HepG2 (cell line): ENCODE measurements around the gene SPATA33. TPM values are rescaled to one million over a fixed set of nuclear protein-coding genes. Genes with fewer than 3 reads are reported as not detected.
A peak's percentile ranks its signal among the peaks of the same experiment; 100 is the strongest.

Source experiments
- ATF6 ChIP-seq: sonication (generic); formaldehyde crosslinking; conservative IDR thresholded peaks from 2 replicates; pipeline ENCODE4 v1.4.0; 2020; ENCODE audit warnings: missing genetic modification reagents
- ELF3 ChIP-seq: IDR thresholded peaks from 2 replicates; pipeline ENCODE4 v1.6.1; 2016; ENCODE audit warnings: missing genetic modification reagents, missing compliant biosample characterization
- NR2C2 ChIP-seq: sonication (generic); formaldehyde crosslinking; IDR thresholded peaks from 2 replicates; pipeline ENCODE4 v1.4.0; 2020; ENCODE audit warnings: missing genetic modification reagents, mild to moderate bottlenecking, moderate library complexity, borderline replicate concordance
- SNAI1 ChIP-seq: sonication (generic); formaldehyde crosslinking; IDR thresholded peaks from 2 replicates; pipeline ENCODE4 v1.5.0; 2020; ENCODE audit warnings: mild to moderate bottlenecking, missing genetic modification reagents, borderline replicate concordance
- TARDBP ChIP-seq: sonication (generic); formaldehyde crosslinking; IDR thresholded peaks from 2 replicates; pipeline ENCODE4 v1.8.0; 2022; ENCODE audit warnings: mild to moderate bottlenecking, missing genetic modification reagents
- ZBTB40 ChIP-seq, 2 experiments: fragments of 450-650 bp in 1 of 2; sonication (generic) in 1 of 2; formaldehyde crosslinking in 1 of 2; IDR thresholded peaks; 2 replicates each; pipeline versions ENCODE4 v1.6.1 to v1.8.0; 2016 to 2022; ENCODE audit warnings: antibody characterized with exemption in 1 of 2, mild to moderate bottlenecking in 1 of 2, missing genetic modification reagents in 1 of 2
- ZBTB43 ChIP-seq: sonication (generic); formaldehyde crosslinking; conservative IDR thresholded peaks from 2 replicates; pipeline ENCODE4 v1.4.0; 2020; ENCODE audit warnings: missing genetic modification reagents
- ZFP36L1 ChIP-seq: sonication (generic); formaldehyde crosslinking; IDR thresholded peaks from 2 replicates; pipeline ENCODE4 v1.8.0; 2022; ENCODE audit warnings: mild to moderate bottlenecking, missing genetic modification reagents, moderate library complexity
- ZNF780A ChIP-seq: sonication (generic); formaldehyde crosslinking; IDR thresholded peaks from 2 replicates; pipeline ENCODE4 v1.8.0; 2022; ENCODE audit warnings: mild to moderate bottlenecking, missing genetic modification reagents, moderate library complexity
- ZNF792 ChIP-seq: IDR thresholded peaks from 2 replicates; pipeline ENCODE4 v1.6.1; 2016
- ZUFSP ChIP-seq: sonication (generic); formaldehyde crosslinking; IDR thresholded peaks from 2 replicates; pipeline ENCODE4 v1.9.0; 2021; ENCODE audit warnings: missing genetic modification reagents, mild to moderate bottlenecking, borderline replicate concordance
- polyA plus RNA-seq, 8 experiments: library from polyadenylated mRNA; depleted of rRNA in 3 of 8; stranded (reverse) in 7 of 8; unstranded in 1 of 8; fragments of >200 nt; fragmentation: Illumina TruSeq in 4 of 8; extraction: Trizol in 4 of 8; gene quantifications; 2 replicates each; pipeline versions ENCODE4 v1.2.1 to v1.2.3, GENCODE V29; 2011 to 2016; ENCODE audit warnings: low read depth in 4 of 8, missing spikeins in 1 of 8, mixed read lengths in 1 of 8; ENCODE audit not compliant: insufficient read depth in 1 of 8
- total RNA-seq, 5 experiments: library from RNA; depleted of rRNA; stranded (reverse); fragments of >200 nt; fragmentation: Illumina TruSeq; extraction: Trizol; gene quantifications; 2 replicates each; pipeline ENCODE4 v1.2.3, GENCODE V29; 2016; ENCODE audit warnings: low read depth in 1 of 5
- TF ChIP-seq, protein P1 (sequence below): sonication (generic); formaldehyde crosslinking; IDR thresholded peaks from 2 replicates; pipeline ENCODE4 v1.8.1; 2023; ENCODE audit warnings: mild to moderate bottlenecking, missing genetic modification reagents

The SPATA33 gene
- total and polyA plus RNA-seq, 2 of the 13 experiments (the other 11 are each of a cell fraction or from before 2014, with no cell fraction given): 5.7 to 11.0 TPM

GRCh38 chr16:89700100-89700648 lies 42.5 kb downstream of the SPATA33 start (continued):
- TF ChIP-seq ZNF780A (CRISPR knock-in tag): no peak
- TF ChIP-seq TARDBP (CRISPR knock-in tag): peak; percentile 41; the same call in 1 of the 2 replicates
- no peak for TF ChIP-seq ZFP36L1
- TF ChIP-seq ZUFSP (CRISPR knock-in tag): no peak
- TF ChIP-seq, protein P1, sequence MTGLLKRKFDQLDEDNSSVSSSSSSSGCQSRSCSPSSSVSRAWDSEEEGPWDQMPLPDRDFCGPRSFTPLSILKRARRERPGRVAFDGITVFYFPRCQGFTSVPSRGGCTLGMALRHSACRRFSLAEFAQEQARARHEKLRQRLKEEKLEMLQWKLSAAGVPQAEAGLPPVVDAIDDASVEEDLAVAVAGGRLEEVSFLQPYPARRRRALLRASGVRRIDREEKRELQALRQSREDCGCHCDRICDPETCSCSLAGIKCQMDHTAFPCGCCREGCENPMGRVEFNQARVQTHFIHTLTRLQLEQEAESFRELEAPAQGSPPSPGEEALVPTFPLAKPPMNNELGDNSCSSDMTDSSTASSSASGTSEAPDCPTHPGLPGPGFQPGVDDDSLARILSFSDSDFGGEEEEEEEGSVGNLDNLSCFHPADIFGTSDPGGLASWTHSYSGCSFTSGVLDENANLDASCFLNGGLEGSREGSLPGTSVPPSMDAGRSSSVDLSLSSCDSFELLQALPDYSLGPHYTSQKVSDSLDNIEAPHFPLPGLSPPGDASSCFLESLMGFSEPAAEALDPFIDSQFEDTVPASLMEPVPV (CRISPR knock-in tag): peak; percentile 71; the same call in 1 of the 2 replicates
- peak; percentile 59; the same call in 1 of the 2 replicates for TF ChIP-seq ZBTB43 (CRISPR knock-in tag)
- 0 out of 2 replicates have a peak, but pooled peaks have one; percentile 11 for TF ChIP-seq SNAI1 (CRISPR knock-in tag)
- peak; percentile 33; the same call in 1 of the 2 replicates for TF ChIP-seq ZNF792 (CRISPR knock-in tag)
- TF ChIP-seq ELF3 (CRISPR knock-in tag): peak; percentile 80
- no peak for TF ChIP-seq ZBTB40 (IDR thresholded peaks at IDR 0.05)
- no peak for TF ChIP-seq ZBTB40 (CRISPR knock-in tag; IDR thresholded peaks at IDR 0.05)
- TF ChIP-seq ATF6 (CRISPR knock-in tag): no peak; the same call in 1 of the 2 replicates
- peak; percentile 14; the same call in 1 of the 2 replicates for TF ChIP-seq NR2C2 (CRISPR knock-in tag)
